CD4-positive, alpha-beta T cell treated with Interleukin-4 for 1 hour (primary cell): Measurements from ENCODE around the gene SEC14L1.
"Not testable (repeated sequence)": the region's sequence is repeated elsewhere in the genome, so short reads cannot be mapped to it uniquely, and the experiment has no call there.

Experiments used
- DNase-seq, 2 donors: peaks; one replicate each; pipeline ENCODE4 v3.0.0-alpha.2; 2020 to 2022

Gene SEC14L1

GRCh38 chr17:77140878-77141767 lies at the start of gene SEC14L1:
Gene SEC14L1, plus strand, starts transcription at chr17:77140969. Its CDS starts 2,628 bp downstream, at chr17:77143597.
- DNase-seq, result peak; percentile 31 to 34

GRCh38 chr17:77092025-77092424 lies 48.7 kb upstream of the SEC14L1 start:
- DNase-seq, result no peak

- DNase-seq, result no peak
These were observed 45.3 kb upstream of the SEC14L1 start for GRCh38 chr17:77095461-77095860.

GRCh38 chr17:77096570-77097214 lies 44.1 kb upstream of the SEC14L1 start:
- peak in 1 of 2 donors; percentile 40 for DNase-seq

- no peak for DNase-seq
These were observed 43.1 kb upstream of the SEC14L1 start for GRCh38 chr17:77097631-77098180.

GRCh38 chr17:77098884-77099545 lies 41.8 kb upstream of the SEC14L1 start:
- peak; percentile 56 to 57 for DNase-seq

GRCh38 chr17:77099997-77100396 lies 40.8 kb upstream of the SEC14L1 start:
- DNase-seq, result peak; percentile 28 to 84

- no peak for DNase-seq
These were observed 39.0 kb upstream of the SEC14L1 start for GRCh38 chr17:77101521-77102410.

GRCh38 chr17:77102411-77103134 lies 38.2 kb upstream of the SEC14L1 start:
- not testable (repeated sequence) for DNase-seq

GRCh38 chr17:77105706-77106105 lies 35.1 kb upstream of the SEC14L1 start:
- DNase-seq, result no peak

GRCh38 chr17:77106874-77107358 lies 33.9 kb upstream of the SEC14L1 start:
- peak; percentile 19 to 41 for DNase-seq

- peak; percentile 65 to 73 for DNase-seq
These were observed 33.0 kb upstream of the SEC14L1 start for GRCh38 chr17:77107506-77108433.

GRCh38 chr17:77109159-77109759 lies 31.5 kb upstream of the SEC14L1 start:
- no peak for DNase-seq

GRCh38 chr17:77109764-77110359 lies 30.9 kb upstream of the SEC14L1 start:
- DNase-seq, result no peak

- DNase-seq, result not testable (repeated sequence)
These were observed 29.4 kb upstream of the SEC14L1 start for GRCh38 chr17:77111165-77111933.

- no peak for DNase-seq
These were observed 28.9 kb upstream of the SEC14L1 start for GRCh38 chr17:77111934-77112296.

GRCh38 chr17:77115510-77115909 lies 25.3 kb upstream of the SEC14L1 start:
- no peak for DNase-seq

- DNase-seq, result no peak
These were observed 24.8 kb upstream of the SEC14L1 start for GRCh38 chr17:77115947-77116346.
